HepG2 (cell line): ENCODE results near the gene PRKD2. TPM values are rescaled to one million over a fixed set of nuclear protein-coding genes. Genes with fewer than 3 reads are reported as not detected.

Source experiments
- ATAC-seq: fragments of 200-7000 bp; cut with Tn5 transposase; 3 replicates; pipeline ENCODE4 v1.9.1; 2020; ENCODE audit warnings: mild to moderate bottlenecking, moderate library complexity
- BruUV-seq: library from RNA; stranded (reverse); fragments of 400-500 nt; replicated peaks from 2 replicates; lab custom pipeline; 2021; lab: Mats Ljungman, UMichigan
- CTCF ChIA-PET: fragments of 300-600 bp; formaldehyde crosslinking; extraction: SDS; loops from one replicate; lab custom pipeline; 2021; ENCODE audit warnings: low total read pairs, inconsistent platforms, low intra/inter-chr PET ratio; lab: Yijun Ruan, JAX
- POLR2A ChIA-PET: fragments of 350-600 bp; sonication (Branson Sonifier 250); formaldehyde crosslinking; loops from one replicate; lab custom pipeline; 2020; ENCODE audit warnings: antibody characterized with exemption, inconsistent platforms; lab: Yijun Ruan, JAX
- DNase-seq: peaks from one replicate; pipeline ENCODE4 v3.0.0-alpha.2; 2015; ENCODE audit warnings: low spot score
- FAIRE-seq: peaks from 3 replicates; lab custom pipeline; 2011; peaks lifted over from hg19 to GRCh38; lab: Jason Lieb, UNC
- H2AFZ ChIP-seq: one replicate; pipeline ENCODE4 v1.6.1; 2011; ENCODE audit warnings: low read length, inconsistent platforms
- H3K27ac ChIP-seq: fragments of 300-600 bp; 3 replicates; pipeline ENCODE4 v1.8.0; 2011; ENCODE audit warnings: mixed run types, mild to moderate bottlenecking, mixed read lengths, low read length, inconsistent platforms; ENCODE audit not compliant: insufficient read depth; ENCODE audit errors: extremely low read length
- H3K27me3 ChIP-seq, 2 experiments: fragments of 200-600 bp in 1 of 2; 2 replicates in 1 of 2; 3 replicates in 1 of 2; pipeline versions ENCODE4 v1.6.0 to v1.8.0; 2011; ENCODE audit warnings: low read length in 2 of 2, mild to moderate bottlenecking in 2 of 2, moderate library complexity in 2 of 2, inconsistent platforms in 1 of 2; ENCODE audit not compliant: insufficient read depth in 2 of 2, control insufficient read depth in 1 of 2
- H3K36me3 ChIP-seq, 2 experiments: fragments of 200-600 bp in 1 of 2; replicated peaks in 1 of 2; 2 replicates in 1 of 2; 3 replicates in 1 of 2; pipeline versions ENCODE4 v1.5.1 to v1.8.0; 2011; ENCODE audit warnings: low read length in 2 of 2, inconsistent platforms in 1 of 2; ENCODE audit not compliant: insufficient read depth in 2 of 2, control insufficient read depth in 1 of 2
- H3K4me1 ChIP-seq: 2 replicates; pipeline ENCODE4 v1.5.1; 2012; ENCODE audit warnings: low read length, inconsistent platforms; ENCODE audit not compliant: insufficient read depth
- H3K4me2 ChIP-seq: 2 replicates; pipeline ENCODE4 v1.6.0; 2011; ENCODE audit warnings: low read depth, low read length, inconsistent platforms
- H3K4me3 ChIP-seq, 3 experiments: fragments of 200-600 bp in 1 of 3; sonication (generic), shearing (Covaris generic) in 1 of 3; replicated peaks in 1 of 3; 2 replicates each; pipeline ENCODE4 v1.5.1; 2011 to 2016; ENCODE audit warnings: low read length in 3 of 3, inconsistent platforms in 2 of 3, low read depth in 2 of 3, mild to moderate bottlenecking in 2 of 3, control low read depth in 1 of 3, mixed read lengths in 1 of 3; ENCODE audit not compliant: insufficient read depth in 1 of 3
- H3K79me2 ChIP-seq: one replicate; pipeline ENCODE4 v1.6.1; 2011; ENCODE audit warnings: low read length, inconsistent platforms; ENCODE audit not compliant: insufficient read depth
- H3K9ac ChIP-seq: 2 replicates; pipeline ENCODE4 v1.6.0; 2011; ENCODE audit warnings: mild to moderate bottlenecking, low read depth, low read length, inconsistent platforms; ENCODE audit not compliant: insufficient read depth
- H3K9me3 ChIP-seq: 2 replicates; pipeline ENCODE4 v1.5.1; 2012; ENCODE audit warnings: mild to moderate bottlenecking, low read length
- H4K20me1 ChIP-seq: 2 replicates; pipeline ENCODE4 v1.6.0; 2011; ENCODE audit warnings: inconsistent platforms, mild to moderate bottlenecking, low read length, moderate library complexity; ENCODE audit not compliant: insufficient read depth
- CEBPB ChIP-seq: IDR thresholded peaks from 2 replicates; pipeline ENCODE4 v1.6.1; 2011; ENCODE audit warnings: low read depth, low read length, improper control_type of control experiment, borderline replicate concordance
- CENPT ChIP-seq: sonication (generic); formaldehyde crosslinking; IDR thresholded peaks from 2 replicates; pipeline ENCODE4 v1.8.0; 2022; ENCODE audit warnings: low read depth, mild to moderate bottlenecking, moderate library complexity, missing genetic modification reagents
- FOXP1 ChIP-seq, 2 experiments: fragments of 450-650 bp in 1 of 2; IDR thresholded peaks; 2 replicates each; pipeline ENCODE4 v1.6.1; 2017 to 2018; ENCODE audit warnings: antibody characterized with exemption in 1 of 2
- GTF3A ChIP-seq: sonication (generic); formaldehyde crosslinking; conservative IDR thresholded peaks from 2 replicates; pipeline ENCODE4 v1.4.0; 2020; ENCODE audit warnings: mild to moderate bottlenecking, missing genetic modification reagents
- JUND ChIP-seq: sonication (generic); formaldehyde crosslinking; IDR thresholded peaks from 2 replicates; pipeline ENCODE4 v1.8.0; 2022; ENCODE audit warnings: mild to moderate bottlenecking, missing genetic modification reagents
- MAZ ChIP-seq, 2 experiments: sonication (generic) in 1 of 2; formaldehyde crosslinking in 1 of 2; IDR thresholded peaks; 2 replicates each; pipeline versions ENCODE4 v1.5.0 to v1.6.1; 2012 to 2020; ENCODE audit warnings: low read depth in 2 of 2, mild to moderate bottlenecking in 2 of 2, borderline replicate concordance in 1 of 2, improper control_type of control experiment in 1 of 2, low read length in 1 of 2, missing genetic modification reagents in 1 of 2, moderate library complexity in 1 of 2
- POLR2AphosphoS5 ChIP-seq: IDR thresholded peaks from 2 replicates; pipeline ENCODE4 v1.6.1; 2012; ENCODE audit warnings: low read depth, low read length
- SALL1 ChIP-seq: sonication (generic); formaldehyde crosslinking; IDR thresholded peaks from 2 replicates; pipeline ENCODE4 v1.8.0; 2022; ENCODE audit warnings: mild to moderate bottlenecking, missing genetic modification reagents
- SMAD1 ChIP-seq: sonication (generic); formaldehyde crosslinking; IDR thresholded peaks from 2 replicates; pipeline ENCODE4 v1.4.0; 2020; ENCODE audit warnings: missing genetic modification reagents, low read depth, mild to moderate bottlenecking, borderline replicate concordance
- SP140L ChIP-seq: sonication (generic); formaldehyde crosslinking; IDR thresholded peaks from 2 replicates; pipeline ENCODE4 v1.4.0; 2020; ENCODE audit warnings: missing genetic modification reagents, borderline replicate concordance
- SP2 ChIP-seq: sonication (generic); formaldehyde crosslinking; IDR thresholded peaks from 2 replicates; pipeline ENCODE4 v1.5.1; 2020; ENCODE audit warnings: mild to moderate bottlenecking, missing genetic modification reagents
- TMF1 ChIP-seq: sonication (generic); formaldehyde crosslinking; IDR thresholded peaks from 2 replicates; pipeline ENCODE4 v1.8.1; 2022; ENCODE audit warnings: low read depth, missing genetic modification reagents
- ZC3H4 ChIP-seq: sonication (generic); formaldehyde crosslinking; IDR thresholded peaks from 2 replicates; pipeline ENCODE4 v1.4.0; 2020; ENCODE audit warnings: missing genetic modification reagents, borderline replicate concordance
- ZNF263 ChIP-seq: sonication (generic); formaldehyde crosslinking; IDR thresholded peaks from 2 replicates; pipeline ENCODE4 v1.4.0; 2020; ENCODE audit warnings: missing genetic modification reagents
- ZNF737 ChIP-seq: sonication (generic); formaldehyde crosslinking; IDR thresholded peaks from 2 replicates; pipeline ENCODE4 v1.5.0; 2020; ENCODE audit warnings: missing genetic modification reagents, mild to moderate bottlenecking, borderline replicate concordance
- WGBS: methylation state at CpG from one replicate; pipeline ENCODE4 v1.1.6; 2017; ENCODE audit warnings: low lambda C conversion rate; 5-methylcytosine and 5-hydroxymethylcytosine counted together
- in situ Hi-C: cut with HindIII; loops from 2 replicates; pipeline ENCODE4 v1.10.0; 2017; ENCODE audit warnings: low pct_unique_long_range_greater_than_20kb; ENCODE audit not compliant: extremely low pct_ligation_motif_present
- intact Hi-C: fragments of 100-400 bp; cut with micrococcal nuclease; formaldehyde crosslinking; loops from one replicate; pipeline ENCODE4 v1.10.0; 2022; ENCODE audit not compliant: unreplicated experiment
- polyA plus RNA-seq, 8 experiments: library from polyadenylated mRNA; depleted of rRNA in 3 of 8; stranded (reverse) in 7 of 8; unstranded in 1 of 8; fragments of >200 nt; fragmentation: Illumina TruSeq in 4 of 8; extraction: Trizol in 4 of 8; gene quantifications; 2 replicates each; pipeline versions ENCODE4 v1.2.1 to v1.2.3, GENCODE V29; 2011 to 2016; ENCODE audit warnings: low read depth in 4 of 8, missing spikeins in 1 of 8, mixed read lengths in 1 of 8; ENCODE audit not compliant: insufficient read depth in 1 of 8
- total RNA-seq, 5 experiments: library from RNA; depleted of rRNA; stranded (reverse); fragments of >200 nt; fragmentation: Illumina TruSeq; extraction: Trizol; gene quantifications; 2 replicates each; pipeline ENCODE4 v1.2.3, GENCODE V29; 2016; ENCODE audit warnings: low read depth in 1 of 5
- TF ChIP-seq, protein P1 (sequence below): sonication (generic); formaldehyde crosslinking; IDR thresholded peaks from 2 replicates; pipeline ENCODE4 v1.8.1; 2023; ENCODE audit warnings: missing genetic modification reagents, inconsistent platforms, borderline replicate concordance

Gene PRKD2
- total and polyA plus RNA-seq, 2 of the 13 experiments (the other 11 are each of a cell fraction or from before 2014, with no cell fraction given): 6.7 to 7.3 TPM

DNA sequence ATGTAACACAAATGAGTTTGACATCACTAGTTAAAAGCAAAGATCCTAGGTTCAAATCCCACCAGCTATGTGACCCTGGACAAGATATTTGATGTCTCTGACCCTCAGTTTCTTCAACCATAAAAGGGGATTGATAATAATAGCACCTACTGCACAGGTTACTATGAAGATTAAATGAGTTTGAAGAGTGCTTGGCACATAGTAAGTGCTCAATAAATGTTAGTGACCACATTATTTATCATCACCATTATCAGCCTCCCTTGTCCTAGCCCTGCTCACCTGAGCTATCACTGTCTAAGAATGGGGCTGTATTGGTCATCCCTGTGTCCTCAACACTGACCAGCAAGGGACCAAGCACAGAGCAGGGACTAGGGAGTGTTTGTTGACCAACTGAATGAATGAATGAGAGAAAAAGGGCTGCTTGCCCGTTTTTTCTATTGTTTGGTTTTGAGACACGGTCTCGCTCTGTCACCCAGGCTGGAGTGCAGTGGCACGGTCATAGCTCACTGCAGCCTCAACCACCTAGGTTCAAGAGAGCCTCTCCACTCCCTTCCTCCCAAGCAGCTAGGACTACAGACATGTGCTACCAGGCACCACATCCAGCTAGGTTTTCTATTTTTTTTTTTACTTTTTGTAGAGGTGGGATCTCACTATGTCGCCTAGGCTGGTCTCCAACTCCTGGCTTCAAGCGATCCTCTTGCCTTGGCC, 29.3 kb downstream of the PRKD2 start:
- in situ Hi-C loops: no loop called here
- no TSS peak for BruUV-seq
- ChIA-PET POLR2A (no interaction called here), CTCF (no interaction called here)
- Histone ChIP-seq H3K27ac (no peak overlapping the region), H3K9ac (no peak overlapping the region), H3K27me3 (no peaks in the 10 kb centered on the region), H3K36me3 (peaks cover 28 to 69% of the 10 kb centered on the region in 2 experiments), H3K79me2 (no peaks in the 10 kb centered on the region), H3K4me1 (no peaks in the 10 kb centered on the region), H3K9me3 (no peaks in the 10 kb centered on the region), H2AFZ (no peak overlapping the region), H3K4me2 (no peak overlapping the region), H3K4me3 (no peak overlapping the region), H4K20me1 (no peaks in the 10 kb centered on the region)
- intact Hi-C loops: no loop called here
- DNase-seq: no peak
- ATAC-seq: no peak
- no peak for TF ChIP-seq FOXP1 (IDR thresholded peaks at IDR 0.05)
- no peak for TF ChIP-seq FOXP1 (CRISPR knock-in tag; IDR thresholded peaks at IDR 0.05)
- TF ChIP-seq, protein P1, sequence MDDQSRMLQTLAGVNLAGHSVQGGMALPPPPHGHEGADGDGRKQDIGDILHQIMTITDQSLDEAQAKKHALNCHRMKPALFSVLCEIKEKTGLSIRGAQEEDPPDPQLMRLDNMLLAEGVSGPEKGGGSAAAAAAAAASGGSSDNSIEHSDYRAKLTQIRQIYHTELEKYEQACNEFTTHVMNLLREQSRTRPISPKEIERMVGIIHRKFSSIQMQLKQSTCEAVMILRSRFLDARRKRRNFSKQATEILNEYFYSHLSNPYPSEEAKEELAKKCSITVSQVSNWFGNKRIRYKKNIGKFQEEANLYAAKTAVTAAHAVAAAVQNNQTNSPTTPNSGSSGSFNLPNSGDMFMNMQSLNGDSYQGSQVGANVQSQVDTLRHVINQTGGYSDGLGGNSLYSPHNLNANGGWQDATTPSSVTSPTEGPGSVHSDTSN (CRISPR knock-in tag): no peak
- no peak for TF ChIP-seq ZNF737 (CRISPR knock-in tag)
- TF ChIP-seq GTF3A (CRISPR knock-in tag): no peak
- no peak for TF ChIP-seq JUND (CRISPR knock-in tag)
- no peak for TF ChIP-seq SP140L (CRISPR knock-in tag)
- no peak for TF ChIP-seq POLR2AphosphoS5
- no peak for TF ChIP-seq TMF1 (CRISPR knock-in tag)
- TF ChIP-seq SP2 (CRISPR knock-in tag): no peak
- no peak for TF ChIP-seq SMAD1 (CRISPR knock-in tag)
- no peak for TF ChIP-seq ZNF263
- no peak for TF ChIP-seq MAZ (IDR thresholded peaks at IDR 0.05; ENCODE audit: borderline replicate concordance, low read depth, low read length)
- TF ChIP-seq MAZ (CRISPR knock-in tag; IDR thresholded peaks at IDR 0.05; ENCODE audit: low read depth): no peak
- TF ChIP-seq ZC3H4 (CRISPR knock-in tag): no peak
- TF ChIP-seq CEBPB: no peak
- no peak for TF ChIP-seq SALL1
- TF ChIP-seq CENPT (CRISPR knock-in tag): no peak
- 97% methylated on average over 6 of the region's 6 CpGs for WGBS
- FAIRE-seq: no peak
